Stimulated activated CD8-positive, alpha-beta memory T cell treated with anti-CD3 and anti-CD28 coated beads, Interleukin-4, amount 100 ng/mL, for 48 hours (primary cell): ENCODE measurements around the gene USP34.
A peak's percentile ranks its signal among the peaks of the same experiment; 100 is the strongest.
"Not testable (repeated sequence)": the region's sequence is repeated elsewhere in the genome, so short reads cannot be mapped to it uniquely, and the experiment has no call there.

Source experiments
- DNase-seq: peaks from one replicate; pipeline ENCODE4 v3.0.0-alpha.2; 2020

Gene USP34, protein sequence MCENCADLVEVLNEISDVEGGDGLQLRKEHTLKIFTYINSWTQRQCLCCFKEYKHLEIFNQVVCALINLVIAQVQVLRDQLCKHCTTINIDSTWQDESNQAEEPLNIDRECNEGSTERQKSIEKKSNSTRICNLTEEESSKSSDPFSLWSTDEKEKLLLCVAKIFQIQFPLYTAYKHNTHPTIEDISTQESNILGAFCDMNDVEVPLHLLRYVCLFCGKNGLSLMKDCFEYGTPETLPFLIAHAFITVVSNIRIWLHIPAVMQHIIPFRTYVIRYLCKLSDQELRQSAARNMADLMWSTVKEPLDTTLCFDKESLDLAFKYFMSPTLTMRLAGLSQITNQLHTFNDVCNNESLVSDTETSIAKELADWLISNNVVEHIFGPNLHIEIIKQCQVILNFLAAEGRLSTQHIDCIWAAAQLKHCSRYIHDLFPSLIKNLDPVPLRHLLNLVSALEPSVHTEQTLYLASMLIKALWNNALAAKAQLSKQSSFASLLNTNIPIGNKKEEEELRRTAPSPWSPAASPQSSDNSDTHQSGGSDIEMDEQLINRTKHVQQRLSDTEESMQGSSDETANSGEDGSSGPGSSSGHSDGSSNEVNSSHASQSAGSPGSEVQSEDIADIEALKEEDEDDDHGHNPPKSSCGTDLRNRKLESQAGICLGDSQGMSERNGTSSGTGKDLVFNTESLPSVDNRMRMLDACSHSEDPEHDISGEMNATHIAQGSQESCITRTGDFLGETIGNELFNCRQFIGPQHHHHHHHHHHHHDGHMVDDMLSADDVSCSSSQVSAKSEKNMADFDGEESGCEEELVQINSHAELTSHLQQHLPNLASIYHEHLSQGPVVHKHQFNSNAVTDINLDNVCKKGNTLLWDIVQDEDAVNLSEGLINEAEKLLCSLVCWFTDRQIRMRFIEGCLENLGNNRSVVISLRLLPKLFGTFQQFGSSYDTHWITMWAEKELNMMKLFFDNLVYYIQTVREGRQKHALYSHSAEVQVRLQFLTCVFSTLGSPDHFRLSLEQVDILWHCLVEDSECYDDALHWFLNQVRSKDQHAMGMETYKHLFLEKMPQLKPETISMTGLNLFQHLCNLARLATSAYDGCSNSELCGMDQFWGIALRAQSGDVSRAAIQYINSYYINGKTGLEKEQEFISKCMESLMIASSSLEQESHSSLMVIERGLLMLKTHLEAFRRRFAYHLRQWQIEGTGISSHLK (N-terminal part only)

DNA sequence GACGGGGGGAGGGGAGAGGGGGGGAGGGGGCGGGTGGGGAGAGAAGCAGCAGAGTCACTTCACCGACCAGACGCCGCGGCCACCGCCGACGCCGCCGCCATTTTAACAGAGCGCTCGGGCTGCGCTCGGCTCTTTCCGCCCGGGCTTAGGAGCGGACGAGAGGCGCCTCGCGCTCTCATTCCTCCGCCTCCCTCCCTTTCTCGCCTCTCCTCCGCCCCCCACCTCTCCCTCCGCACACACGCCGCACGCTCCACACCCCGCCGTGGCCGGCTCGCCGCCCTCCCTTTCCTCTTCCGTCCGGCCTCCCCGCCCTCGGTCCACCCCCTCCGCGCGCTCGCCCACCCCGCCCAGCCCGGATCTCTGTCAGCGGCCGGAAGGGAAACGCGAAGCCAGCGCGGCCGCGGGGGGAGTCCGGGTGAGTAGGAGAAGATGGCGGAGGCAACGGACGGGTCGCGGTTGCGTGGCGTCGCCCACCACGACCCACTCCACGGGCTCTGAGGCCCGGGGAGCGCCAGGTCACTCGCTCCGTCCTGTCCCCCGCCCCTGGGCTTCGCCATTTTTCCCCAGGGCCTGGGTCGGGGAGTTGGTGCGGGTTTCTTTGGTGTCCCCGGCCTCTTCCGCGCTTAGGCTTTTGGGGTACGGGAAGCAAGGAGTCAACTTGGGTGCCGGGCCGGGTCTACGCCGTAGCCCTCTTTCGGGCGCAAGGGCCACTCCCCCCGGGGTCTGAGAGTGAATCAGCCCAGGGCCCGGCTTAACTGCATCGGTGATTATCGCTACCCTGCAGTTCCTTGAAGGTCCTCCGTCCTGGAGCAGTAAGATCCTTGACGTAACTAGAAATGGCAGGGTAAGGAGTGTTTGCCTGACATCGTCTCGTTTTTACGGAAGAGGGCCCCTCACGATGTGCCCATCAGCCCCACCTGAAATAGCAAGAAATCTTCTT is at the start of gene USP34:
USP34 (minus strand) TSS at position 123 of the 940 bp plus-strand sequence. CDS start 395 bp downstream, outside the sequence.
- peak; percentile 93 for DNase-seq

DNA sequence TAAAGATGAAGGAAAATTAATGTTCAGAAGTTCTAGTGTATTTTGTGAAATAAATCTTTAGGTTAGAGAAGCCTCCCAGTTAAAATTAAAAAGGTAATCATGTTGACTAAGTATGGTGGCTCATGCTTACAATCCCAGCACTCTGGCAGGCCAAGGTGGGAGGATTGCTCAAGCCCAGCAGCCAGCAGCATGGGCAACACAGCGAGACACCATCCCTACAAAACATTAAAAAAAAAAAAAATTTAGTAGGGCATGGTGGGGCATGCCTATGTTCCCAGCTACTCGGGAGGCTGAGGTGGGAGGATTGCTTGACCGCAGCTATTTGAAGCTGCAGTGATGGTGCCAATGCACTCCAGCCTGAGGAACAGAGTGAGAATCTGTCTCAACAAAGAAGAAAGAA is 49.4 kb upstream of the USP34 start:
- DNase-seq: no peak

DNA sequence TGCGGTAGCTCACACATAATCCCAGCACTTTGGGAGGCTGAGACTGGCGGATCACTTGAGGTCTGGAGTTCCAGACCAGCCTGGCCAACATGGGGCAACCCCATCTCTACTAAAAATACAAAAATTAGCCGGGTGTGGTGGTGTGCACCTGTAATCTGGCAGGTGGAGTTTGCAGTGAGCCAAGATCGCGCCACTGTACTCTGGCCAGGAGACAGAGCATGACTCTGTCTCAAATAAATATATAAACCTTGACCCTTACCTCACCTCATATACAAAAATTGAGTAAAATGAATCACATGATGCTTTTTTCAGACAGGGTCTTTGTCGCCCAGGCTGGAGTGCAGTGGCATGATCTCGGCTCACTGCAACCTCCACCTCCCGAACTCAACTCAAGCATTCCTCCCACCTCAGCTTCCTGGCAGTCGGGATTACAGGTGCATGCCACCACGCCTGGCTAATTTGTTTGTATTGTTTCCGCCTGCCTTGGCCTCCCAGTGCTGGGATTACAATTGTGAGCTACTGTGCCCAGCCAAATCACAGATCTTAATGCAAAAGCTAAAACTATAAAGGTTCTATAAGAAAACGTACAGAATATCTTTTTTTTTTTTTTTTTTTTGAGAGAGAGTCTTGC is 42.0 kb upstream of the USP34 start:
- no peak for DNase-seq

DNA sequence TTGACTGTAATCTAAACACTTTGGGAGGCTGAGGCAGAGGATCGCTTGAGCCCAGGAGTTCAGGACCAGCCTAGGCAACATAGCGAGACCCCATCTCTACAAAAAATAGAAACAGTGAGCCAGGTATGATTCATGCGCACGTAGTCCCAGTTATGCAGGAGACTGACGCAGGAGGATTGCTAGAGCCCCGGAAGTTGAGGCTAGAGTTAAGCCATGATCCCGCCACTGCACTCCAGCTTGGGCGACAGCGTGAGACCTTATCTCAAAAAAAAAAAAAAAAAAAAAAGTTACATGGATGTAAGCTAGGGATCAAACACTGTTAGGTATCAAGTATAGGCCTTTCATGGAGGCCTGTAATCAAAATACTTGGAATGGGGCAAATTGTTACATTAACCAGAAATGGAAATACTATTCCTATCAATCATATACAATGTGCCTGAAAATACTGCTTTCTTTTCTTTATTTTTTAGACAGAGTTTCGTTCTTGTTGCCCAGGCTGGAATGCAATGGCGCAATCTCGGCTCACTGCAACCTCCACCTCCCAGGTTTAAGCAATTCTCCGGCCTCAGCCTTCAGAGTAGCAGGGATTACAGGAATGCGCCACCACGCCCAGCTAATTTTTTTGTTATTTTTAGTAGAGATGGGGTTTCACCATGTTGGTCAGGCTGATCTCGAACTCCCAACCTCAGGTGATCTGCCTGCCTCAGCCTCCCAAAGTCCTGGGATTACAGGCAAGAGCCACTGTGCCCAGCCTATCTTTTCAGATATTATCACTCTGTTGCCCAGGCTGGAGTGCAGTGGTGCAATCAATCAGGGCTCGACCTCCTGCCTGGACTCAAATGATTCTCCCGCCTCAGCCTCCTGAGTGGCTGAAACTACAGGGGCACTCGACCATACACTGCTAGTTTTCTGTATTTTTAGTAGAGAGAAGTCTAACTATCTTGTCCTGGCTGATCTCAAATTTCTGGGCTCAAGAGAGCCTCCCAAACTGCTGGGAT is 40.1 kb upstream of the USP34 start:
- no peak for DNase-seq

DNA sequence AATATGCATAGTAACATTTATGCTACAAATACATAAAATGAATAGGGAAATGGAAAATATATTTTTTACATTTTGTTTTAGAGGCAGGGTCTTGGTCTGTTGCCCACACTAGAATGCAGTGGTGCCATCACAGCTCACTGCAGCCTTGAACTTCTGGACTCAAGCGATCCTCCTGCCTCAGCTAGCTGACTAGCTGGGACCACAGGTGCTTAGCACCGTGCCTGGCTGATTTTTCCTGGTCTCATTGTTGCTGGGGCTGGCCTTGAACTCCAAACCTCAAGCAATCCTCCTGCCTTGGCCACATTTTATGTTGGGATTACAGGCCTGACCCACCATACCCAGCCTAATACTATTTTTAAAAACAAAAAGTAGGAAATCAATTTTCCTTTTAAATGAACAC is 34.1 kb upstream of the USP34 start:
- DNase-seq: no peak

DNA sequence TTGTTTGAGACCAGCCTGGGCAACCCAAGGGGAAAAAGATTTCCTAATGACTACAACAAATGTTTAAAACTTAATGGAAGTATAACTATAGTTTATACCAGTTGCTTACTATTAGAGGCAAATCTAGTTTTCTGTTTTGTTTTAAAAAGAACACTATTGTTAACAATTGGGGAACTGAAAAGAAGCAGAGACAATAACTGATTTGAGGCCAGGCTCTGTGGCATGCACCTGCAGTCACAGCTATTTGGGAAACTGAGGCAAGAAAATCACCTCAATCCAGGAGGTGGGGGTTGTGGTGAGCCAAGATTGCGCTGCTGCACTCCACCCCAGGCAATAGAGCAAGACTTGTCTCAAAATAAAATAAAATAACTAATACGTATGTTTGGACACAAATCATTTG is 28.2 kb upstream of the USP34 start:
- DNase-seq: no peak

DNA sequence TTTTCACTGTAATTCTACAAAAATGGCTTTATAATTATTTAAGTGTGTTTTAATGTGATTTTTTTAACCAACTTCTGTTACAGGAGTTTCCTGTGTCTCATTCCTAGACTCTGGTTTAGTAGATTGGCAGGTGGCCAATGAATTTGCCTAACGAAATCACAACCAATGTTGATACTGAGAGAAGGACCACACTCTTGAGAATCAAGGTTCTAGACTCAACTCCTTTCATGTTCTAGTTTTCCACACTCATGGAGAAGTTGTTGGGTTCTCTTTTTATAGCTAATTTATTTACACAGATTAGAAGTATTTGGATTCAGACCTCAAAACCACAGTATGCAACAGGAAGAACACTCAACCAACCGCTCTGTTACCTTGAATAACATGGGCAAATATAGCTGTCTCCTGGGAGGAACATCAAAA is 22.6 kb upstream of the USP34 start:
- DNase-seq: no peak

DNA sequence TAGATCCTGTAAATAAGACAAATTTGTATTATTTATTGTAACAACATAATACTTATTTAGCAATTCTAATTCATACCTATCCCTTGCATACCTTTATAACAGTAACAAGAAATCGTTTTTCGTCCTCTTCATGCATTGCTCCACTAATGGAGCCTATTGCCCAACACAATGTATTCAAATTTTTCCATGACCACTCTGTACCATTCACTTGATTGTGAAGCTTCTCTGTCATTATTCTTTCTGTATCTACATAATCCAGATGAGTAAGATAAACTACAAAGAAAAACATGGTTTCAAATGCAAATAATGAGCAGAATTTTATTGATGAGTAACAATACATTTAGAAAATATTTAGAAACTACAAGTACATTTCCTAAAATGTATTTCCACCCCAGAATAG is 21.6 kb upstream of the USP34 start:
- no peak for DNase-seq

DNA sequence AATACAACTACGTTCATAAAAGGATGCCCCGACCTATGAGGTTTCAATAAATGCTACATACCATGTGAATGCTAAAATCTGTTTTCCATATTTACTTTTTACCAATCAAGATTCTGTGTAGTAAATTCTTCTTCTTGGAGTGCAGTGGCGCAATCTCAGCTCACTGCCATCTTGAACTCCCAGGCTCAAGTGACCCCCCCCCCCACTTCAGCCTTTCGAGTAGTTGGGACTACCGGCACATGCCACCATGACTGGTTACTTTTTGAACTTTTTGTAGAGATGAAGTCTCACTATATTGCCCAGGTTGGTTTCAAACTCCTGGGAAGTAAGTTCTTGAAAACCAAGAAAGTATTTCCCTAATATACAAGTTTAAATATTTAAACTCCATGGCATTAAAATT is 14.4 kb upstream of the USP34 start:
- no peak for DNase-seq

DNA sequence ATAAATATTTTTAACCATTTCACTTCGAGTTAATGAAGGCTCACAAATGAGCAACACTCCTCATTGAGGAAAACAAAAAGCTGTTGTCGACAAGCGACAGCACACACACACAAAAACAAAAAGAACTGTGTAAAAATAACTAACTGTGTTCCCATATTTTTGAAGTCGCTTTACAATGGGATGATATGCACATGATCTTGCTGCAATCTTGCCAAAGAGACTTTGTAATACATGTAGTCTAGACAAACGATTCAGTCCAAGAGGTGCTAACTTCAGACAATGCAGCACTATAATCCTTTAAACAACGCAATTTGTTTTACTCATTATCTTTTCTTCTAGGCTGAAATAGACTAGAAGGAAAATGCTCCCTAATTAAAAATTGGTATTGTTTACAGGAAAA is 7.2 kb upstream of the USP34 start:
- DNase-seq: no peak

DNA sequence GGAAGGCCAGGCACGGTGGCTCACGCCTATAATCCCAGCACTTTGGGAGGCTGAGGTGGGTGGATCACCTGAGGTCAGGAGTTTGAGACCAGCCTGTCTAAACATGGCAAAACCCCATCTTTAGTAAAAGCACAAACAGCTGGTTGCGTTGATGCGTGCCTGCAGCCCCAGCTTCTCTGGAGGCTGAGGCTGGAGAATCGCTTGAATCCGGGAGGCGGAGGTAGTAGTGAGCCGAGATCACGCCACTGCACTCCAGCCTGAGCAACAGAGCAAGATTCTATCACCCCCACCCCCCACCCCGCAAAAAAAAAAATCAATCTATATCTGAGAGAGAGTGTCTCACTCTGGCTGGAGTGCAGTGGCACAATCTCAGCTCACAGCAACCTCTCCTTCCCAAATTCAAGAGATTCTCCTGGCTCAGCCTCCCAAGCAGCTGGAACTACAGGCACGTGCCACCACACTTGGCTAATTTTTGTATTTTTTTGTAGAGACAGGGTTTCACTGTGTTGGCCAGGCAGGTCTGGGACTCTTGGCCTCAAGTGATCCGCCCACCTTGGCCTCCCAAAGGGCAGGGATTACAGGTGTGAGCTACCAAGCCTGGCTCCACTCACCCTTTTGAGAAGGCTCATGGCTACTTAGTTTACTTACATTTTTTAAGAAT is 6.2 kb upstream of the USP34 start:
- not testable (repeated sequence) for DNase-seq

DNA sequence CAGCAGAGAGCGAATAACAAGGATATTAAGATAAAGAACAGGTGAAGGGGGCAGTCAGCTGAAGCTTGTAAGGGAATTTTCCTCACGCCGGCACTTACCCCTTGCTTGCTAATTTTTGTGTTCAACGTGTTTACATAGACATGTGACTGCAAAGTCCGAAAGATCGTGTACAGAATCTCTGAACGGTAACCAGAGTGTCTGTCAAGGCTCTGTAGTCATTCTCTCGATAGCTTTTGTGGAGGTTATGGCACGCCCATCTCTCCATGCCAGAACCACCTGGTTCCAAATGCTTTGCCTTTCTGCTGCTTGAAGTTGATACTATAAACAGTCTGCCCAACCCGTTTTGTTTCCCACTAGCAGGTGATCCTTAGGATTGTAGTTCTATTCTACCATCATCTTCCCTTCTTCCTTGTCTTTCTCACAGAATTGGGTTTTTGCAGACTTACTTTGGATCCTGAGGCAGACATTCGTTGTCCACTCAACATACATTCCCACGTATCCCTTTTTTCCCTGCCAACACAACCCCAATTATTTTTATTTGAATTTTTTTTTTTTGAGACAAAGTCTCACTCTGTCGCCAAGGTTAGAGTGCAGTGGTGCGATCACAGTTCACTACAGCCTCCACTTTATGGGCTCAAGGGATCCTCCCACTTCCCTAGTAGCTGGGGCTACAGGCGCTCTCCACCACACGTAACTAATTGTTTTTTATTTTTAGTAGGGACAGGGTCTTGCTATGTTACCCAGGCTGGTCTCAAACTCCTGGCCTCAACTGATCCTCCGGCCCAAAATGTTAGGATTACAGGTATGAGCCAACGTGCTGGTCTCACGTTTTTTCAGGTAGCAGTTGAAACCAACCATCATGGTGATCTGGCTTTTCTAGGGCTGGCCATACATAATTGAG is 1.3 kb upstream of the USP34 start:
- no peak for DNase-seq

DNA sequence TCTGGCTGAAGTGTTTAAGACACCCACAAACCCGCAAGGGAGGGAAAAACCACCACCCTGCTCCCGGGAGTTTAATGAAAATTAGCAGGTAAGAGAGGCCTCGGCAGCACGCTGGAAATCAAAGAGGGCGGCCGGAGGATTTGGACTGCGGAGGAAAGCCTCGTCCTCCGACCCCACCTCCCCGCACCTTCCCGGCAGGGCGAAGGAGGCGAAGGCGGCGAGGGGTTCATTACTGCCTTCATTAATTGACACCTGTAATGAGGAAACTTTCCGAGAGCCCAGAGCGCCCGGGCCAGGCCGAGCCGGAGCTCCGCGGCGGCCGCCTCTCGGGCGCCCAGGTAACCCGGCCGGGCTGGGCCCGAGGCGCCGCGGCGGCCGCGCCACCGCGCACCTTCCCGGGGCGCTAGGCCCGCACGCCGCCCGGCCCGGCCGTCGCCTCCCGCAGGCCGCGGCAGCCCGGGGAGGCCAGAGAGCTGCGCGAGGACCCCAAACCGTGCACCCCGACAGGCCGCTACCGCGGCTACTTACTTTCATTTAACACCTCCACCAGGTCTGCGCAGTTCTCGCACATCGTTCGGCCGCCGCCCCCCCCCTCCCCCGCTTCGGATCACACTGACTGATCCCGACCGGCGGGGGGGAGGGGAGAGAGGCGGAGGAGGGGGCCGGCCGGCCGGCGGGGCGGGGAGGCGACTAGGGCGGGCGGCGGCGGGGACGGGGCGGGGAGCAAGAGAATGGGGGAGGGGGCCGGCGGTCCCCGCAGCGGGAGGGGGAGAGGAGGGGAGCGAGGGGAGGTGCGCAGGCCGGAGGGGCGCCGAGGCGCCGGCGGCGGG is 550 bp downstream of the USP34 start:
- DNase-seq: peak; percentile 88

DNA sequence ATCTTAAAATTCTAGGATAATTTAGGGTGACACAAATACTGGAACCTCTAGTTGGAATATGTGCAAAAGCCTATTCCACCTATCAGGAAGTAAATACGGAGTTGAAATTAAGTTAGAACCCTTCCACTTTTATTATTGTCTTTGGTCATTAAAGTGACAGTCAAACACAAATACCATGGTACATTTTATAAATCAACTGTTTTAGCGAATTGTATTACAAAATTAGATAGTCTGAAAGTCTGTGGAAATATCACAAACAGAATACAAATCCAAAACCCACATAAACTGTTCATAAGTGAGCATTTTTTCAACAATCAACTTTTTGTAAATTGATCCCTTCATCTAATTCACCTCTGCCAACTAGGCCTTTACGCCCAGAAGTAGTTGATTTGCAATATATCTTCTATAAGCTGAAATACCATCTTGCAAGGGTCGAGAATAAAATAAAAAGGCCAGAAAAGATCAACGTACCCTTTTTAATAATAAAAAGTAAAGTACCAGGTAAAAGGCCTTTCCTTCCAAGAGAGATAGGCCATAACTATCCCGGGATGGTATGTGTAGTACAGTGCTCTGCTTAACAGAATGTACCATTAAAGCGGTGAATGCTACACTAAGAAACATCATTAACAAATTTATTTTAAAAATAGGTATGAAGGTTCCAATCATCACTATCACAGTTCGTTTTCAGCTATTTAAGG is 1.3 kb downstream of the USP34 start:
- DNase-seq: no peak

DNA sequence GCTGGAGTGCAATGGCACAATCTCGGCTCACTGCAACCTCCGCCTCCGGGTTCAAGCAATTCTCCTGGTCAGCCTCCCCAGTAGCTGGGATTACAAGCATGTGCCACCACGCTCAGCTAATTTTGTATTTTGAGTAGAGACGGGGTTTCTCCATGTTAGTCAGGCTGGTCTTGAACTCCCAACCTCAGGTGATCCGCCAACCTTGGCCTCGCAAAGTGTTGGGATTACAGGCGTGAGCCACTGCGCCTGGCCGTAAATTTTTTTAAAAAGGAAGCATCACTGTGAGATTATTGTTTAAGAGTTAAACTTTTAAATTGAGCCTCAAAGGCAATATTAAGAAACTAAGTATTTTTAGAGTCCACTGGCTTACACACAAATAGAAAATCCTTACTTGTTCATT is 2.7 kb downstream of the USP34 start:
- DNase-seq: not testable (repeated sequence)

DNA sequence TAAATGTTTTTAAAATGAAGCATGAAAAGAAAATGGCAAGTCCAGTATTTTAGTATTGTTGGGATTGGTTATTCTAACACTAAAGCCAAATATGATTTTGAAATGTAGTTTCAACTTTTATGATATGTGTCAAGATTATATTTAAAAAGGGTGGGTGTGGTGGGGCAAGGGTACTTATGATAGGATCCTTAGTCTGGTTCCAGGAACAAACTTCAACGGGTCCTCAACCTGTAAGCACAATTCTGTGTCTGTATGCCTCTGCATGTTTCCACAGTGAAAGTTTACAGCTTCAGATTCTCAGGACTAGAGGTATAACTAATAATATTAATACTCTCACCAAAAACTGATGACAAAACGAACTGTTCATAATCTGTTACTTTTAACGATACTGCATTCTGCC is 5.8 kb downstream of the USP34 start:
- DNase-seq: no peak
